Activated naive CD4-positive, alpha-beta T cell treated with anti-CD3 and anti-CD28 coated beads, Interleukin-2, amount 50 U/mL, for 72 hours (primary cell): ENCODE measurements around the gene RPL41. TPM values are rescaled to one million over a fixed set of nuclear protein-coding genes. Genes with fewer than 3 reads are reported as not detected.
"Not testable (repeated sequence)": the region's sequence is repeated elsewhere in the genome, so short reads cannot be mapped to it uniquely, and the experiment has no call there.

Source experiments
- ATAC-seq, 2 donors: fragments of 150-1000 bp; cut with Tn5 transposase; 2 replicates each; pipeline ENCODE4 v1.10.0; 2021; ENCODE audit warnings: mild to moderate bottlenecking in 2 of 2, moderate library complexity in 2 of 2
- DNase-seq, 2 donors: peaks; one replicate each; pipeline ENCODE4 v3.0.0; 2021 to 2022; ENCODE audit warnings: low spot score in 2 of 2
- H3K27ac Mint-ChIP-seq, 2 donors: one replicate each; pipeline ENCODE4 v1.8.0; 2022; ENCODE audit warnings: mild to moderate bottlenecking in 2 of 2, mixed read lengths in 2 of 2
- H3K36me3 Mint-ChIP-seq, 2 donors: one replicate each; pipeline ENCODE4 v1.8.0; 2022; ENCODE audit warnings: mixed read lengths in 2 of 2
- H3K9me3 Mint-ChIP-seq, 2 donors: one replicate each; pipeline ENCODE4 v1.8.0; 2022; ENCODE audit warnings: mixed read lengths in 2 of 2
- total RNA-seq, 2 donors: library from RNA; stranded (reverse); gene quantifications; one replicate each; pipeline ENCODE4 v1.2.3, GENCODE V29; 2022

RPL41 gene
- 1,000 to 10,000 TPM; 5,050 to 5,339 TPM for total RNA-seq

DNA sequence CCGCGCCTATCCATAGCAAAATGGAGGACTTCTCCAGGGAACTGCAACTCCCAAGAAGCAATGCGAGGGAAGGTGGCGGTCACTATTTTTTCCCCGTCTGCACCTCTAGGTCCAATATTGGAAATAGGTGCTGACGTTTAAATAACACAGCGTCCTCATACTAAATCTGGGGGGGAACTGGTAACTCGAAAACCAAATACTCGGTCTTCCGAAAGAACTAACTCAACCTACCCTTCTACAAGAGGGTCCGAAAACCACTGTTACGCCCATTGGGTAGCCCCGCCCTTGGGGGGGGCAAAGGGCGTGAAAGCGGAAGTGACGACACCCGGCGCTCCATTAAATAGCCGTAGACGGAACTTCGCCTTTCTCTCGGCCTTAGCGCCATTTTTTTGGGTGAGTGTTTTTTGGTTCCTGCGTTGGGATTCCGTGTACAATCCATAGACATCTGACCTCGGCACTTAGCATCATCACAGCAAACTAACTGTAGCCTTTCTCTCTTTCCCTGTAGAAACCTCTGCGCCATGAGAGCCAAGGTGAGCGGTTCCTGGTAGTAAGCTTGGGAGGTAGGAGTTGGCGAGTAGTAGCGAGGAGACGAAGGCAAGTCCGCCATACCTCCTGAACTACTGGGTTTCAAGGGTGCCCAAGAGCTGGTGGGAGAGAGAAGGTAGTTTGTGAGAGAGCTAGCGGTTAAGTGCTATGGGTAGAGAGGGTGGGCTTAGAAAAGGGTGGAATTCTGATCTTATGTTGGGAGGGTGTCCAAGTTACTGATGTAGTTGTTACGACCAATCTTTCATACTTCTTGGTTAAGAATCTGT lies at the start of gene RPL41:
Gene RPL41 (plus strand): TSS at position 367 of the 815 bp plus-strand sequence.
- Mint-ChIP-seq H3K36me3 (peaks cover 31 to 42% of the 10 kb centered on the region in 2 donors), H3K9me3 (no peaks in the 10 kb centered on the region), H3K27ac (peak within 1 kb of the TSS; percentile 96 to 100)
- ATAC-seq (peak; percentile 49 to 50), DNase-seq (peak; percentile 91 to 94)

GRCh38 chr12:56071648-56072047 lies 44.8 kb upstream of the RPL41 start:
- ATAC-seq: no peak
- no peak for DNase-seq
- Mint-ChIP-seq H3K36me3 (no peaks in the 10 kb centered on the region), H3K9me3 (no peaks in the 10 kb centered on the region), H3K27ac (no peak overlapping the region)

DNA sequence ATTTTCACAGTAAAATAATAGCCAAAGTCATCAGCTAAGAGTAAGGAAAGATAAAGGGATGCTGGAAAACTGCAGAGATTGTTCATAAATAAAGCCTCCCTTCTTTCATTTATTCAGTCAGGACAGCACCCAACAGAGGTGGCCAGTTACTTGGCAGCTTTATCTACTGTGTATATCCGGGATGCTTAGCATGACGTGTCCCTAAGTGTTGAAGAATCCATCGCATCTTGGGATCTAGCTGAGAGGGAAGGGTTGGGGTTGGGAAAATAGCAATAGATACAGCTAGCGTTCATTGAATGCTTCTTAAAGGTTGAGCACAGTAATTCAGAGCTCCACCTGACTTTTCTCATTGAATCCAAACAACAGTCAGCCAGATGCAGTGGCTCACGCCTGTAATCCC lies 42.0 kb upstream of the RPL41 start:
- Mint-ChIP-seq H3K27ac (no peak overlapping the region), H3K36me3 (no peaks in the 10 kb centered on the region), H3K9me3 (no peaks in the 10 kb centered on the region)
- DNase-seq (no peak), ATAC-seq (no peak)

- H3K9me3 Mint-ChIP-seq, H3K36me3 Mint-ChIP-seq, ATAC-seq, H3K27ac Mint-ChIP-seq, DNase-seq: not testable (repeated sequence)
These were observed 38.5 kb upstream of the RPL41 start for GRCh38 chr12:56077966-56078365.

GRCh38 chr12:56078427-56078826 lies 38.0 kb upstream of the RPL41 start:
- no peak for ATAC-seq
- H3K9me3 Mint-ChIP-seq: no peaks in the 10 kb centered on the region
- no peak for DNase-seq

DNA sequence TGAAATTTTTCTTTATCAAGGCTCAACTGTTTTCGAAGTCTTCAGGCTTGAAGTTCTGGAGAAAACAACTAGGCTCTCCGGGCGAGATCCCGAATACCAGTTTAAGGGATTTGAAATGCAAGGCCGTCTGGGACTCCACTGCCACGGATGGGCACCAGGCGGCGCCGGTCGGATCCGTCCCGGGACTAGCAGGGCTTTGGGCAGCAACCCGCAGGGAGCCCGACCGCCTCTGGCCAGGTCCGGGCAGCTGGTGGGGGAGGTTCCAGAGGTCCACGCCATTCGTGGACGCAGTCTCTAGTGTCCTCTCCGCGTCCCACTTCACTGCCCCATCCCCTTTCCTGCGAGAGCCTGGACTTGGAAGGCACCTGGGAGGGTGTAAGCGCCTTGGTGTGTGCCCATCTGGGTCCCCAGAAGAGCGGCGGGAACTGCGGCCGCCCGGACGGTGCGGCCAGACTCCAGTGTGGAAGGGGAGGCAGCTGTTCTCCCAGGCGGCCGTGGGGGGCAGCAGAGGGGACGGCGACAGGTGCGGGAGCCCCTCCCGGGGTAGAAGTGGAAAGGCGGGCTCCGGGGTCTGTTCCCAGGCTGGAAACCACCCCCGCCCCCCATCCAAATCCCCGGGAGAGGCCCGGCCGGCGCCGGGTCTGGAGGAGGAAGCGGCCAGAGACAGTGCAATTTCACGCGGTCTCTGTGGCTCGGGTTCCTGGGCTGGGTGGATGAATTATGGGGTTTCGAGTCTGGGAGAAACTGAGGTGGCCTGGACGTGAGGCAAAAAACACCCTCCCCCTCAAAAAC lies 37.3 kb upstream of the RPL41 start:
- Mint-ChIP-seq H3K9me3 (no peaks in the 10 kb centered on the region), H3K27ac (no peak overlapping the region), H3K36me3 (no peaks in the 10 kb centered on the region)
- DNase-seq (peak; percentile 65 to 78), ATAC-seq (peak; percentile 51 to 55)

More at GRCh38 chr12:56078427-56078826, 38.0 kb upstream of the RPL41 start:
- no peaks in the 10 kb centered on the region for H3K36me3 Mint-ChIP-seq
- no peak overlapping the region for H3K27ac Mint-ChIP-seq

GRCh38 chr12:56079723-56080555 lies 36.5 kb upstream of the RPL41 start, which contains the start of gene ERBB3:
Gene ERBB3 (plus strand): TSS chr12:56080165. CDS start chr12:56080301, 136 bp downstream.
- Mint-ChIP-seq H3K36me3 (no peaks in the 10 kb centered on the region), H3K27ac (no peak within 1 kb of the TSS), H3K9me3 (no peaks in the 10 kb centered on the region)
- DNase-seq (peak; percentile 67 to 72), ATAC-seq (peak; percentile 92 to 95)

GRCh38 chr12:56080556-56081138 lies 35.8 kb upstream of the RPL41 start:
- Mint-ChIP-seq H3K27ac (no peak overlapping the region), H3K9me3 (no peaks in the 10 kb centered on the region), H3K36me3 (no peaks in the 10 kb centered on the region)
- ATAC-seq (no peak), DNase-seq (no peak)

DNA sequence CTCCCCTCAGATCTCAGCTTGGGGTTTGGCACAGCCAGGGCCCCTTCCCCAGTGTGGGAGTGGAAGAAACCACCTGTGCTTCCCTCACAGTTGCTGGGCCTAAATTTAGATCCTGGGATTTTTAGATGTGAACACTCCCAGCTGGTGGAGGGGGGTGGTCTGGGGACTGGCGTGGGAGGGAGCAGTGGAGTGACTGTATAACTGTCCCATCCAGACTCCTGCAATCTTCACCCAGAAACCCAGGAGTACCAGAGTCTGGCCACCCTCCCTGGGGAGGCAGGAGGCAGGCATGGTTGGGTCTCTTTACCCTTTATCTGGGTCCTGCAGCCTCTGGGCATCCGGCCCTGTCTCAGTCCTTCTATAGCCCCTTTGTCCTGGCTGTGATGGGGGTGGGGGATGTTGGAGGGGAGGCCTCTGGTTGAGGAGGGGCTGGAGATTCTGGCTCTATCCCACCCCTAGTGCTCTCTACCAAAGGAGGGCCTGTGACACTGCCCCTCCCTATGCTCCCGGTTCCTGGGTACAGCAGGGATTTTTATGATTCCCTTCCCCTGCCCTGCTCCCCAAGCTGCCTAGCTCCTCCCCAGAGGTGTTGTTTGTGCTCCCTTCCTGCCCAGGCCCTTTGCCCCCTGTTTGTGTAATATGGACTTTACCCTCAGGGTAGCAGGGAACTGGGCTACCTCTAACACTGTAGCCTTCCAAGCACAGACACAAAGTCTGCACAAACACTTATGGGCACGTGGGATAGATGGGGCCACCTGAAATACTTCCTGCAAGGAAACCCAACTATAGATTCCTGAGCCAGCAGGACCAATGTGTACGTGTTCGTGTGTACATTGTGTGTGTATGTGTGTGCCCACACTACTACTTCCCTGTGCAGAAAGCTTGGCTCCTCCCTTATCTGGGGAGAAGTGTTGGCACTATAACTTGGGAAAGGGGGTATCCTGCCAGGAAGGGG lies 34.8 kb upstream of the RPL41 start:
- Mint-ChIP-seq H3K27ac (no peak overlapping the region), H3K9me3 (no peaks in the 10 kb centered on the region), H3K36me3 (no peaks in the 10 kb centered on the region)
- ATAC-seq (no peak), DNase-seq (no peak)

DNA sequence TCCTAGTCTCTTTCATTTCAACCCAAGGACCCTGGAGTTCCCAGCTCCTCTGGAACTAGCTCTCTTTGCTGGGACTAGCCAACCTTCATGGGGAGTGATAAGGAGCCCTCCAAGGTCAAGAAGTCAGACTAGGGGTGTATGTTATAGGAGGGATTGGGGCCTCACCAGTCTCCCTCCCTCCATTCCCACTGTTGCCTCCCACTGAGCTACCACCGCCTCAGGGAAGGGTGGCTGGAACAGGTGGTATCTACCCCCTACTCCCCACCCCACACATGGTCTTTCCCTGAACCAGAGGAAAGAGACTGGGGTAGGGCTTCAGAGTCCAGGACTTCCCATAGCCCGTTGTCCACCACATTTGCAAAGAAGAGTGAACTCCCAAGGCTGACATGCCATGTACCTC lies 34.1 kb upstream of the RPL41 start:
- no peak for ATAC-seq
- H3K9me3 Mint-ChIP-seq: no peaks in the 10 kb centered on the region
- no peaks in the 10 kb centered on the region for H3K36me3 Mint-ChIP-seq

GRCh38 chr12:56082967-56083366 lies 33.5 kb upstream of the RPL41 start:
- no peak for ATAC-seq
- Mint-ChIP-seq H3K36me3 (no peaks in the 10 kb centered on the region), H3K9me3 (no peaks in the 10 kb centered on the region), H3K27ac (no peak overlapping the region)
- DNase-seq: no peak

More for the DNA sequence above, 34.1 kb upstream of the RPL41 start:
- no peak for DNase-seq
- H3K27ac Mint-ChIP-seq: no peak overlapping the region

DNA sequence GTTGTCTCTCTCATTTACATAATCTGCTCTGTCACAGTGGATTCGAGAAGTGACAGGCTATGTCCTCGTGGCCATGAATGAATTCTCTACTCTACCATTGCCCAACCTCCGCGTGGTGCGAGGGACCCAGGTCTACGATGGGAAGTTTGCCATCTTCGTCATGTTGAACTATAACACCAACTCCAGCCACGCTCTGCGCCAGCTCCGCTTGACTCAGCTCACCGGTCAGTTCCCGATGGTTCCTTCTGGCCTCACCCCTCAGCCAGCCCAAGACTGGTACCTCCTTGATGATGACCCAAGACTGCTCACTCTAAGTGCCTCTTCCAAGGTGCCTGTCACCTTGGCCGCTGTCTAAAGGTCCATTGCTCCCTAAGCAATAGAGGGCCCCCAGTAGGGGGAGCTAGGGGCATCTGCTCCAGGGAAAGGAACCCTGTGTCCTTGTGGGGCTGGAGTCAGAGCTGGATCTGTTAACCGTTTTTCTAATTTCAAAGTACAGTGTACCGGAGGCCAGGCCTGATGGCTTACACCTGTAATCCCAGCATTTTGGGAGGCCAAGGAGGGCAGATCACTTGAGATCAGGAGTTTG lies 31.4 kb upstream of the RPL41 start:
- DNase-seq (peak in 1 of 2 donors; percentile 59), ATAC-seq (peak; percentile 67 to 73)
- no peak overlapping the region for H3K27ac Mint-ChIP-seq
- no peaks in the 10 kb centered on the region for H3K9me3 Mint-ChIP-seq
- H3K36me3 Mint-ChIP-seq: no peaks in the 10 kb centered on the region

DNA sequence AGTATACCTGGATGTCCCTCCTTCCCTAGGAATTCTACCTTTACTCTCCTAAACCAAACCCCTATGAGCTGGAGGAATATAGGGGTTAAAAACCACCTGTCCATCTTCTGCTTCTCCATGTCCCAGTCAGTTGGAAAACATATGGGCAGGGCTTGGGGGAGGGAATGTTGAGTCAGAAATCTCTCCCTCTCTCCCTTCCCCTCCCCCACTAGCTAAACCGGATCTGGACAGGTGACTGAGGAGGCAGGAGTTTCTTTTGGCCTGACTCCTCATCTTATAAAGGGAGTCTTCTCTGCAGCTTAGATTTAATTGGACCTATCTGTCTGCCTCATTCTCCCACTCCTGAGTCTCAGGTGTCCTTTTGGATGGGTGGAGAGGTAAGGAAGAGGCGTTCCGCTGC lies 30.3 kb upstream of the RPL41 start:
- no peaks in the 10 kb centered on the region for H3K36me3 Mint-ChIP-seq
- ATAC-seq (no peak), DNase-seq (no peak)
- no peak overlapping the region for H3K27ac Mint-ChIP-seq
- no peaks in the 10 kb centered on the region for H3K9me3 Mint-ChIP-seq

- no peak for DNase-seq
- Mint-ChIP-seq H3K9me3 (no peaks in the 10 kb centered on the region), H3K36me3 (no peaks in the 10 kb centered on the region), H3K27ac (no peak overlapping the region)
- ATAC-seq: no peak
These were observed 29.8 kb upstream of the RPL41 start for GRCh38 chr12:56086608-56087007.

- no peak for DNase-seq
- H3K27ac Mint-ChIP-seq: no peak overlapping the region
- ATAC-seq: no peak
- no peaks in the 10 kb centered on the region for H3K36me3 Mint-ChIP-seq
- H3K9me3 Mint-ChIP-seq: no peaks in the 10 kb centered on the region
These were observed 29.2 kb upstream of the RPL41 start for GRCh38 chr12:56087220-56087619.
